A549 (cell line): ENCODE measurements around the gene HCLS1. TPM values are rescaled to one million over a fixed set of nuclear protein-coding genes. Genes with fewer than 3 reads are reported as not detected.

Experiments
- ATAC-seq, 2 experiments: fragments of 200-7000 bp in 1 of 2; fragments of >200 bp in 1 of 2; cut with Nextera tagmentation in 1 of 2; cut with Tn5 transposase in 1 of 2; 3 replicates each; pipeline versions ENCODE4 v1.8.0 to v1.9.1; 2018 to 2020; ENCODE audit warnings: mild to moderate bottlenecking in 1 of 2, moderate library complexity in 1 of 2
- CTCF ChIA-PET: fragments of 300-600 bp; sonication (Branson Sonifier 250); formaldehyde crosslinking; extraction: SDS; loops from one replicate; lab custom pipeline; 2021; ENCODE audit warnings: antibody characterized with exemption, inconsistent platforms; lab: Yijun Ruan, JAX
- POLR2A ChIA-PET: fragments of 350-600 bp; formaldehyde crosslinking; extraction: SDS; loops from one replicate; lab custom pipeline; 2021; ENCODE audit warnings: antibody characterized with exemption, inconsistent platforms; lab: Yijun Ruan, JAX
- DNase-seq, 2 experiments: peaks; one replicate each; pipeline versions ENCODE4 v3.0.0 to v3.0.0-alpha.2; 2011 to 2016; ENCODE audit warnings: low read depth in 1 of 2, low spot score in 1 of 2
- FAIRE-seq: peaks from 2 replicates; lab custom pipeline; 2011; peaks lifted over from hg19 to GRCh38; lab: Jason Lieb, UNC
- H3K27ac ChIP-seq, 2 experiments: fragments of >200 bp; sonication (Bioruptor Twin); formaldehyde crosslinking; 3 replicates each; pipeline ENCODE4 v1.5.1; 2016 to 2017
- H3K4me1 ChIP-seq: fragments of >200 bp; sonication (Bioruptor Twin); formaldehyde crosslinking; 3 replicates; pipeline ENCODE4 v1.6.1; 2016
- H3K4me2 ChIP-seq: fragments of >200 bp; sonication (Bioruptor Twin); formaldehyde crosslinking; 3 replicates; pipeline ENCODE4 v1.6.1; 2016
- H3K4me3 ChIP-seq: fragments of >200 bp; sonication (Bioruptor Twin); formaldehyde crosslinking; 3 replicates; pipeline ENCODE4 v1.5.1; 2016
- H3K9me3 ChIP-seq: fragments of >200 bp; sonication (Bioruptor Twin); formaldehyde crosslinking; 3 replicates; pipeline ENCODE4 v1.6.1; 2016
- BHLHE40 ChIP-seq: IDR thresholded peaks from 2 replicates; pipeline ENCODE4 v1.6.1; 2012; ENCODE audit warnings: low read depth, low read length, inconsistent platforms
- CBX2 ChIP-seq: fragments of 200-600 bp; sonication (generic); IDR thresholded peaks from 2 replicates; pipeline ENCODE4 v1.6.1; 2016; ENCODE audit warnings: low read depth, mild to moderate bottlenecking, borderline replicate concordance
- CBX8 ChIP-seq: fragments of 200-600 bp; sonication (generic); IDR thresholded peaks from 2 replicates; pipeline ENCODE4 v1.6.1; 2016
- CHD4 ChIP-seq: fragments of 200-600 bp; sonication (generic); IDR thresholded peaks from 2 replicates; pipeline ENCODE4 v1.6.1; 2016; ENCODE audit warnings: antibody characterized with exemption, mild to moderate bottlenecking, borderline replicate concordance
- EHF ChIP-seq: fragments of 250-450 bp; sonication (Bioruptor Pico); IDR thresholded peaks from 2 replicates; pipeline ENCODE4 v1.5.0; 2020; ENCODE audit warnings: mild to moderate bottlenecking
- ESRRA ChIP-seq: fragments of 150-350 bp; IDR thresholded peaks from 2 replicates; pipeline ENCODE4 v1.6.1; 2014; ENCODE audit warnings: mild to moderate bottlenecking, low read length, borderline replicate concordance
- HOXA7 ChIP-seq: fragments of 250-450 bp; sonication (Bioruptor Pico); IDR thresholded peaks from 2 replicates; pipeline ENCODE4 v1.5.0; 2020; ENCODE audit warnings: mild to moderate bottlenecking, moderate library complexity
- JUNB ChIP-seq: fragments of >200 bp; sonication (Bioruptor Twin); formaldehyde crosslinking; IDR thresholded peaks from 2 replicates; pipeline ENCODE4 v1.6.1; 2016
- MAZ ChIP-seq: fragments of 150-350 bp; IDR thresholded peaks from 2 replicates; pipeline ENCODE4 v1.6.1; 2014; ENCODE audit warnings: antibody characterized with exemption, low read depth, low read length, borderline replicate concordance
- NPAS2 ChIP-seq: fragments of 250-450 bp; sonication (Bioruptor Pico); IDR thresholded peaks from 2 replicates; pipeline ENCODE4 v1.8.0; 2022; ENCODE audit warnings: mild to moderate bottlenecking, moderate library complexity, borderline replicate concordance
- PHF8 ChIP-seq: fragments of 200-600 bp; sonication (generic); IDR thresholded peaks from 2 replicates; pipeline ENCODE4 v1.6.1; 2016; ENCODE audit warnings: low read depth, mild to moderate bottlenecking, antibody characterized with exemption, moderate library complexity, borderline replicate concordance
- POLR2AphosphoS2 ChIP-seq: conservative IDR thresholded peaks from 2 replicates; pipeline ENCODE4 v1.6.1; 2012; ENCODE audit warnings: low read length, improper control_type of control experiment, inconsistent platforms
- RNF2 ChIP-seq: fragments of 200-600 bp; sonication (generic); IDR thresholded peaks from 2 replicates; pipeline ENCODE4 v1.6.1; 2016; ENCODE audit warnings: low read depth, mild to moderate bottlenecking, antibody characterized with exemption, moderate library complexity, borderline replicate concordance
- SMC3 ChIP-seq: fragments of >200 bp; sonication (Bioruptor Twin); formaldehyde crosslinking; IDR thresholded peaks from 3 replicates; pipeline ENCODE4 v1.6.1; 2018; ENCODE audit warnings: inconsistent platforms
- TFCP2L1 ChIP-seq: fragments of 250-450 bp; sonication (Bioruptor Pico); IDR thresholded peaks from 2 replicates; pipeline ENCODE4 v1.5.0; 2021; ENCODE audit warnings: mild to moderate bottlenecking
- ZC3H11A ChIP-seq: fragments of 450-650 bp; IDR thresholded peaks from 2 replicates; pipeline ENCODE4 v1.6.1; 2014; ENCODE audit warnings: antibody characterized with exemption, mild to moderate bottlenecking
- WGBS: methylation state at CpG from one replicate; pipeline ENCODE4 v1.1.6; 2017; ENCODE audit errors: missing lambda C conversion rate; 5-methylcytosine and 5-hydroxymethylcytosine counted together
- polyA plus RNA-seq, 4 experiments: library from polyadenylated mRNA; depleted of rRNA in 3 of 4; stranded (reverse); fragments of >200 nt; fragmentation: RNase III in 1 of 4; extraction: RNeasy Plus Mini Kit Qiagen cat#74134 plus additional on column Dnase treatment in 1 of 4; gene quantifications; 2 replicates in 3 of 4; 3 replicates in 1 of 4; pipeline ENCODE4 v1.2.3, GENCODE V29; 2011 to 2017
- TF ChIP-seq, protein P1 (sequence below): fragments of 150-350 bp; IDR thresholded peaks from 2 replicates; pipeline ENCODE4 v1.6.1; 2014; ENCODE audit warnings: low read depth, mild to moderate bottlenecking, low read length
- TF ChIP-seq, protein P2 (sequence below): fragments of >200 bp; sonication (Bioruptor Twin); formaldehyde crosslinking; IDR thresholded peaks from 3 replicates; pipeline ENCODE4 v1.6.1; 2016

The HCLS1 gene
- polyA plus RNA-seq, 2 of the 4 experiments (the other 2 are of a cell fraction): 0.12 to 0.14 TPM

DNA sequence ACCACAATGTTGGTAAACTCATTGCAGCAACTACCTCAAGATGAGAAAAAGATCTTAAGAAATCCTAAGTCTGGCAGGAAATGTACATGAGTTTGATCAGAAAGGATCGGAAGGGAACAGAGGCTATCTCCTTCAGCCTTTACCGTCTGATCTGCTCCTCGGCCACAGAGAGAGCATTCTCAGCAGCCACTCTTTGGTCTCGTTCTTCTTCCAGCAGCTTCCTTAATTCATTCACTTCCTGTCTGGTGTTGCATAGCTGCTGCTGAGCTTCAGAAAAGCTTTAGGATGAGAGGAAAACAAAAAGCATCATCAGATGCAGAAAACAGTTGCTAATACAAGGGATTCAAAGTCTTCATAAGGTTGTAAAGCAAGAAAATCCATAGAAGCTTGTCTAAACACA is 6.6 kb upstream of the HCLS1 start:
- no peak for ATAC-seq
- Histone ChIP-seq H3K9me3 (no peaks in the 10 kb centered on the region), H3K4me3 (no peak overlapping the region), H3K27ac (no peak overlapping the region), H3K4me1 (no peaks in the 10 kb centered on the region), H3K4me2 (no peak overlapping the region)
- ChIA-PET CTCF (no interaction called here), POLR2A (no interaction called here)
- no peak for FAIRE-seq
- WGBS: 91% methylated on average over 4 of the region's 4 CpGs
- no peak for TF ChIP-seq TFCP2L1 (CRISPR knock-in tag)
- no peak for TF ChIP-seq ZC3H11A
- no peak for TF ChIP-seq CBX2
- TF ChIP-seq BHLHE40: no peak
- TF ChIP-seq, protein P1, sequence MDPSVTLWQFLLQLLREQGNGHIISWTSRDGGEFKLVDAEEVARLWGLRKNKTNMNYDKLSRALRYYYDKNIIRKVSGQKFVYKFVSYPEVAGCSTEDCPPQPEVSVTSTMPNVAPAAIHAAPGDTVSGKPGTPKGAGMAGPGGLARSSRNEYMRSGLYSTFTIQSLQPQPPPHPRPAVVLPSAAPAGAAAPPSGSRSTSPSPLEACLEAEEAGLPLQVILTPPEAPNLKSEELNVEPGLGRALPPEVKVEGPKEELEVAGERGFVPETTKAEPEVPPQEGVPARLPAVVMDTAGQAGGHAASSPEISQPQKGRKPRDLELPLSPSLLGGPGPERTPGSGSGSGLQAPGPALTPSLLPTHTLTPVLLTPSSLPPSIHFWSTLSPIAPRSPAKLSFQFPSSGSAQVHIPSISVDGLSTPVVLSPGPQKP: no peak
- TF ChIP-seq, protein P2, sequence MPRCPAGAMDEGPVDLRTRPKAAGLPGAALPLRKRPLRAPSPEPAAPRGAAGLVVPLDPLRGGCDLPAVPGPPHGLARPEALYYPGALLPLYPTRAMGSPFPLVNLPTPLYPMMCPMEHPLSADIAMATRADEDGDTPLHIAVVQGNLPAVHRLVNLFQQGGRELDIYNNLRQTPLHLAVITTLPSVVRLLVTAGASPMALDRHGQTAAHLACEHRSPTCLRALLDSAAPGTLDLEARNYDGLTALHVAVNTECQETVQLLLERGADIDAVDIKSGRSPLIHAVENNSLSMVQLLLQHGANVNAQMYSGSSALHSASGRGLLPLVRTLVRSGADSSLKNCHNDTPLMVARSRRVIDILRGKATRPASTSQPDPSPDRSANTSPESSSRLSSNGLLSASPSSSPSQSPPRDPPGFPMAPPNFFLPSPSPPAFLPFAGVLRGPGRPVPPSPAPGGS: no peak
- DNase-seq: no peak

DNA sequence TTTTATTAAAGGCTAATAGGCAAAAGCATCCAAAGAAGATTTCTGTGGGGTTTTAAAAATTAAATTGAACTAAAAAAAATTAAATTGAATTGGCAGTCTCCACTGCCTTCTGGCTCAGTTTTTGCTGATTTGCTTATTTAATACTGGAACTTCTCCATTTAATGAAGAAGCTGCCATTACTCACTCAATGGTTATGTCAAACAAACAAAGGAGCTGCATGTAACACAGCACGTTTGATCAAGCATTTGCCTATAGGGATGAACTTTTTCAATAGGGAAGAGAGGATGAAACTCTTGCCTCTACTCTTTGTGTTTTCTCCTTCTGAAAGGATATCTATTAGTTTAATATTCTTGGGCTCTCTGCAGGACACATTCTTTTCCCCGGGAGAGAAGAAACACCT is 4.8 kb upstream of the HCLS1 start:
- DNase-seq: no peak
- ChIA-PET CTCF (interaction anchor here (1.3 kb wide), 1 partner anchor 18 kb away, joined by 3 read pairs; no protein-coding TSS in a partner anchor), POLR2A (no interaction called here)
- FAIRE-seq: no peak
- TF ChIP-seq POLR2AphosphoS2 (no peak), CHD4 (no peak), EHF (CRISPR knock-in tag) (no peak), PHF8 (no peak), ESRRA (no peak), HOXA7 (CRISPR knock-in tag) (no peak), NPAS2 (CRISPR knock-in tag) (no peak), JUNB (no peak), CBX8 (no peak)
- TF ChIP-seq, protein P2: no peak
- TF ChIP-seq, all 56 proteins: peak for 0
- ATAC-seq: no peak
- H3K4me1 ChIP-seq: no peaks in the 10 kb centered on the region
- no peak overlapping the region for H3K4me3 ChIP-seq
- no peak overlapping the region for H3K4me2 ChIP-seq
- H3K9me3 ChIP-seq: no peaks in the 10 kb centered on the region
- 78% methylated on average over 2 of the region's 2 CpGs for WGBS
- H3K27ac ChIP-seq: no peak overlapping the region

DNA sequence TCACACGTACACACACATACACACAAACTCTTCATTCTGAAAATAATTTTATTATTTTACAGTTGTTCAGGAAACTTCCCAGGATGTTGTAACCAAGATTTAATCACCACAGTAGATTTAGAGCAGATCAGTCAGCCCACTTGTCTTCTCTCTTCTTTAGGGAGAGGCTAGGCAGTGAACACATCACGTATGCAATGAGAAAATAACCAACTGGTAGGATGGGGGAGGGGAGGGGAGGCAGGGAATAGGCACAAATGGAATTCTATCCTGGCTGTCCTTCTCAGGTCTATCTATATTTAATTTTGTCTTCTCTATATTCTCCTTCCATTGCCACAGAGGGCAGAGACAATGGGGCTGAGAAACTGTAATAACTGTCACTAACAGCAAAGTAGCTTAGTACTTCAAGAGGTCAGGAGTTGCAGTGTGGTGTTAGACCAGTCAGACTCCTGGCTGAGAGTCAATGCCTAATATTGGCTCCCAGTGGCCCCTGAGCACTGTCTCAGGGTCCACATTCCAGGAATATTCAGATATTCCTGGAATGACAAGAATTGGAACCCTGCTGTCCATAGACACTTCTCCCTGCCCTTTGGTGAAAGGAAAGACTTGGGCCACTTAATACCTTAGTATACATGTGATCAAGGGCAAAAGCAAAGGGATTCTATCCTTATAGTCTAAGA is 2.6 kb upstream of the HCLS1 start:
- ChIA-PET CTCF (interaction anchor here (0.6 kb wide), 1 partner anchor 156 kb away, joined by 3 read pairs; no protein-coding TSS in a partner anchor), POLR2A (no interaction called here)
- no peak for DNase-seq
- Histone ChIP-seq H3K4me1 (no peaks in the 10 kb centered on the region), H3K9me3 (no peaks in the 10 kb centered on the region), H3K4me2 (no peak overlapping the region), H3K27ac (no peak overlapping the region), H3K4me3 (no peak overlapping the region)
- FAIRE-seq: no peak
- no peak for ATAC-seq
- TF ChIP-seq, protein P2: no peak
- TF ChIP-seq MAZ: no peak
- no peak for TF ChIP-seq BHLHE40
- no peak for TF ChIP-seq CHD4
- TF ChIP-seq, protein P1: no peak
- TF ChIP-seq SMC3: no peak
- no peak for TF ChIP-seq TFCP2L1 (CRISPR knock-in tag)
- no peak for TF ChIP-seq PHF8
- no peak for TF ChIP-seq RNF2
- WGBS: 87% methylated on average over 2 of the region's 2 CpGs
